ENCODE measurements around the gene IER5.

IER5 gene

GRCh38 chr1:181090641-181091126 lies 2.2 kb downstream of the IER5 start (continued):
- no peak for TF ChIP-seq HIC1 (tag by site-specific recombination; IDR thresholded peaks at IDR 0.05)
- no peak for TF ChIP-seq ZNF138 (tag by site-specific recombination; IDR thresholded peaks at IDR 0.05; ENCODE audit: borderline replicate concordance)
- no peak for TF ChIP-seq ZNF155 (tag by site-specific recombination; IDR thresholded peaks at IDR 0.05)
- no peak for TF ChIP-seq ZNF280D (tag by site-specific recombination; IDR thresholded peaks at IDR 0.05)
- no peak for TF ChIP-seq WT1 (tag by site-specific recombination; IDR thresholded peaks at IDR 0.05)
- no peak for TF ChIP-seq ZNF148 (tag by site-specific recombination; IDR thresholded peaks at IDR 0.05; ENCODE audit: borderline replicate concordance)
- 0 out of 2 replicates have a peak, but pooled peaks have one; percentile 34 for TF ChIP-seq ZNF664 (tag by site-specific recombination; IDR thresholded peaks at IDR 0.05)

- H3K9me3 ChIP-seq (ENCODE audit: control insufficient read depth, insufficient read depth, low read depth, low read length): no peaks in the 10 kb centered on the region
- H3K4me3 ChIP-seq (ENCODE audit: low read depth, low read length): peak overlapping the region; percentile 96
- peaks cover 12% of the 10 kb centered on the region for H3K4me1 ChIP-seq (ENCODE audit: control insufficient read depth, insufficient read depth, low read length)
- TF ChIP-seq ATF2 (tag by site-specific recombination; IDR thresholded peaks at IDR 0.05; ENCODE audit: low read depth) (peak; percentile 63; the same call in 1 of the 2 replicates), HOXD13 (CRISPR knock-in tag; IDR thresholded peaks at IDR 0.05; ENCODE audit: borderline replicate concordance) (no peak), ZNF366 (tag by site-specific recombination; conservative IDR thresholded peaks at IDR 0.05) (no peak), ZNF548 (tag by site-specific recombination; IDR thresholded peaks at IDR 0.05) (no peak), PRDM6 (tag by site-specific recombination; IDR thresholded peaks at IDR 0.05) (peak; percentile 28; the same call in 1 of the 2 replicates)
- POLR2A ChIA-PET: interaction anchor here (0.8 to 6.6 kb wide), 14 partner anchors 9 to 210 kb away, joined by 3 to 163 read pairs (median 5); partner anchors contain the start of gene STX6
- CTCF ChIA-PET: interaction anchor here (0.5 to 3.9 kb wide), 13 partner anchors 8 to 333 kb away, joined by 3 to 36 read pairs (median 4); no protein-coding TSS in a partner anchor
- H3K27ac ChIP-seq (ENCODE audit: extremely low read depth, low read depth, low read length): no peak overlapping the region
- H3K36me3 ChIP-seq (ENCODE audit: control insufficient read depth in 2 of 2, insufficient read depth in 1 of 2, low read length in 2 of 2): peaks cover 0 to 37% of the 10 kb centered on the region in 2 experiments; a peak in 2 of 3 replicates
These were observed 3.0 kb downstream of the IER5 start for GRCh38 chr1:181091309-181092040.

Measured in HEK293 (cell line).